Activated T-cell treated with anti-CD3 and anti-CD28 coated beads, Interleukin-2, amount 50 U/mL, for 72 hours (primary cell): ENCODE measurements around the gene MGAT5. TPM values are rescaled to one million over a fixed set of nuclear protein-coding genes. Genes with fewer than 3 reads are reported as not detected.

Experiments used
- ATAC-seq, 2 donors: fragments of 150-1000 bp; cut with Tn5 transposase; replicated peaks in 1 of 2; 2 replicates each; pipeline ENCODE4 v1.10.0; 2021; ENCODE audit warnings: moderate library complexity in 2 of 2, mild to moderate bottlenecking in 1 of 2
- DNase-seq, 2 donors: peaks; one replicate each; pipeline ENCODE4 v3.0.0; 2021 to 2022; ENCODE audit warnings: mixed read lengths in 1 of 2
- H3K27ac Mint-ChIP-seq: one replicate; pipeline ENCODE4 v1.8.0; 2022; ENCODE audit warnings: mild to moderate bottlenecking, moderate library complexity, mixed read lengths
- H3K27me3 Mint-ChIP-seq: one replicate; pipeline ENCODE4 v1.8.0; 2022; ENCODE audit warnings: low read depth, mixed read lengths
- H3K36me3 Mint-ChIP-seq, 2 donors: one replicate each; pipeline ENCODE4 v1.8.0; 2022; ENCODE audit warnings: mixed read lengths in 2 of 2, mild to moderate bottlenecking in 1 of 2; ENCODE audit not compliant: insufficient read depth in 2 of 2
- H3K4me1 Mint-ChIP-seq: one replicate; pipeline ENCODE4 v1.8.0; 2022; ENCODE audit warnings: low read depth, mixed read lengths
- H3K4me3 Mint-ChIP-seq, 2 donors: one replicate each; pipeline ENCODE4 v1.8.0; 2022; ENCODE audit warnings: mild to moderate bottlenecking in 2 of 2, mixed read lengths in 2 of 2, moderate library complexity in 2 of 2
- H3K9me3 Mint-ChIP-seq, 2 donors: one replicate each; pipeline ENCODE4 v1.8.0; 2022; ENCODE audit warnings: mixed read lengths in 2 of 2
- total RNA-seq, 2 donors: library from RNA; stranded (reverse); gene quantifications; one replicate each; pipeline ENCODE4 v1.2.3, GENCODE V29; 2022

MGAT5 gene
- total RNA-seq, 2 donors from 2014 or later, result 10.9 to 16.2 TPM

GRCh38 chr2:134385195-134385594 is 131.3 kb downstream of the MGAT5 start:
- DNase-seq, result no peak
- H3K4me3 Mint-ChIP-seq, result no peak overlapping the region
- no peaks in the 10 kb centered on the region for H3K9me3 Mint-ChIP-seq
- ATAC-seq, result no peak
- H3K27me3 Mint-ChIP-seq, result no peaks in the 10 kb centered on the region
- peaks cover 0 to 3% of the 10 kb centered on the region in 2 donors for H3K36me3 Mint-ChIP-seq
- no peaks in the 10 kb centered on the region for H3K4me1 Mint-ChIP-seq
- H3K27ac Mint-ChIP-seq, result no peak overlapping the region

GRCh38 chr2:134386310-134386709 is 132.4 kb downstream of the MGAT5 start:
- DNase-seq, result no peak
- H3K9me3 Mint-ChIP-seq, result no peaks in the 10 kb centered on the region
- H3K27me3 Mint-ChIP-seq, result no peaks in the 10 kb centered on the region
- H3K36me3 Mint-ChIP-seq, result peaks cover 0 to 7% of the 10 kb centered on the region in 2 donors
- ATAC-seq, result no peak
- no peak overlapping the region for H3K27ac Mint-ChIP-seq
- no peak overlapping the region for H3K4me3 Mint-ChIP-seq
- peaks cover 7% of the 10 kb centered on the region for H3K4me1 Mint-ChIP-seq

- Mint-ChIP-seq H3K27me3 (no peaks in the 10 kb centered on the region), H3K4me3 (no peak overlapping the region)
Observed at GRCh38 chr2:134389381-134389780, 135.5 kb downstream of the MGAT5 start.

GRCh38 chr2:134391751-134392160 is 137.9 kb downstream of the MGAT5 start:
- ATAC-seq, result peak; percentile 64 to 73
- Mint-ChIP-seq H3K36me3 (peaks cover 0 to 3% of the 10 kb centered on the region in 2 donors), H3K9me3 (no peaks in the 10 kb centered on the region), H3K4me3 (no peak overlapping the region), H3K4me1 (peaks cover 18% of the 10 kb centered on the region), H3K27ac (no peak overlapping the region), H3K27me3 (no peaks in the 10 kb centered on the region)
- DNase-seq, result no peak

More at GRCh38 chr2:134389381-134389780, 135.5 kb downstream of the MGAT5 start:
- ATAC-seq (no peak), DNase-seq (no peak)
- Mint-ChIP-seq H3K9me3 (no peaks in the 10 kb centered on the region), H3K27ac (no peak overlapping the region), H3K4me1 (peaks cover 18% of the 10 kb centered on the region), H3K36me3 (peaks cover 0 to 5% of the 10 kb centered on the region in 2 donors)

GRCh38 chr2:134392442-134393074 is 138.7 kb downstream of the MGAT5 start:
- DNase-seq (no peak), ATAC-seq (no peak)
- Mint-ChIP-seq H3K4me1 (peaks cover 18% of the 10 kb centered on the region), H3K27me3 (no peaks in the 10 kb centered on the region), H3K36me3 (peaks cover 0 to 3% of the 10 kb centered on the region in 2 donors), H3K4me3 (no peak overlapping the region), H3K27ac (no peak overlapping the region), H3K9me3 (no peaks in the 10 kb centered on the region)

GRCh38 chr2:134393075-134393461 is 139.2 kb downstream of the MGAT5 start:
- no peak overlapping the region for H3K27ac Mint-ChIP-seq
- no peak for DNase-seq
- no peaks in the 10 kb centered on the region for H3K9me3 Mint-ChIP-seq
- no peak for ATAC-seq
- no peak overlapping the region for H3K4me3 Mint-ChIP-seq
- peaks cover 0 to 3% of the 10 kb centered on the region in 2 donors for H3K36me3 Mint-ChIP-seq
- H3K27me3 Mint-ChIP-seq, result no peaks in the 10 kb centered on the region
- peaks cover 18% of the 10 kb centered on the region for H3K4me1 Mint-ChIP-seq

GRCh38 chr2:134395779-134396178 is 141.9 kb downstream of the MGAT5 start:
- H3K4me3 Mint-ChIP-seq, result no peak overlapping the region
- H3K36me3 Mint-ChIP-seq, result peaks cover 0 to 2% of the 10 kb centered on the region in 2 donors
- ATAC-seq (no peak), DNase-seq (no peak)
- H3K27ac Mint-ChIP-seq, result no peak overlapping the region
- no peaks in the 10 kb centered on the region for H3K9me3 Mint-ChIP-seq
- no peaks in the 10 kb centered on the region for H3K27me3 Mint-ChIP-seq
- peaks cover 17% of the 10 kb centered on the region for H3K4me1 Mint-ChIP-seq

GRCh38 chr2:134396493-134396892 is 142.6 kb downstream of the MGAT5 start:
- Mint-ChIP-seq H3K4me3 (no peak overlapping the region), H3K9me3 (no peaks in the 10 kb centered on the region), H3K4me1 (peaks cover 9% of the 10 kb centered on the region), H3K27ac (no peak overlapping the region), H3K36me3 (no peaks in the 10 kb centered on the region), H3K27me3 (no peaks in the 10 kb centered on the region)
- ATAC-seq (no peak), DNase-seq (no peak)

- no peaks in the 10 kb centered on the region for H3K27me3 Mint-ChIP-seq
- H3K4me3 Mint-ChIP-seq, result no peak overlapping the region
- no peak for DNase-seq
- no peak for ATAC-seq
- no peaks in the 10 kb centered on the region for H3K9me3 Mint-ChIP-seq
- H3K36me3 Mint-ChIP-seq, result no peaks in the 10 kb centered on the region
- H3K27ac Mint-ChIP-seq, result no peak overlapping the region
- H3K4me1 Mint-ChIP-seq, result peaks cover 1% of the 10 kb centered on the region
Observed at GRCh38 chr2:134397146-134397896, 143.4 kb downstream of the MGAT5 start.

- no peaks in the 10 kb centered on the region for H3K36me3 Mint-ChIP-seq
- H3K4me1 Mint-ChIP-seq, result no peaks in the 10 kb centered on the region
- H3K27ac Mint-ChIP-seq, result no peak overlapping the region
Observed at GRCh38 chr2:134398300-134398699, 144.4 kb downstream of the MGAT5 start.

GRCh38 chr2:134399096-134399495 is 145.2 kb downstream of the MGAT5 start:
- ATAC-seq (no peak), DNase-seq (no peak)
- Mint-ChIP-seq H3K27me3 (no peaks in the 10 kb centered on the region), H3K36me3 (no peaks in the 10 kb centered on the region), H3K4me1 (no peaks in the 10 kb centered on the region), H3K9me3 (no peaks in the 10 kb centered on the region), H3K4me3 (no peak overlapping the region), H3K27ac (no peak overlapping the region)

More at GRCh38 chr2:134398300-134398699, 144.4 kb downstream of the MGAT5 start:
- no peaks in the 10 kb centered on the region for H3K9me3 Mint-ChIP-seq
- no peak overlapping the region for H3K4me3 Mint-ChIP-seq
- DNase-seq (no peak), ATAC-seq (no peak)
- no peaks in the 10 kb centered on the region for H3K27me3 Mint-ChIP-seq

GRCh38 chr2:134401081-134401497 is 147.2 kb downstream of the MGAT5 start:
- Mint-ChIP-seq H3K36me3 (no peaks in the 10 kb centered on the region), H3K9me3 (no peaks in the 10 kb centered on the region), H3K27ac (no peak overlapping the region), H3K27me3 (no peaks in the 10 kb centered on the region), H3K4me1 (peaks cover 1% of the 10 kb centered on the region), H3K4me3 (no peak overlapping the region)
- ATAC-seq, result no peak
- DNase-seq, result no peak

- no peak overlapping the region for H3K27ac Mint-ChIP-seq
Observed at GRCh38 chr2:134401789-134402188, 147.9 kb downstream of the MGAT5 start.

More at GRCh38 chr2:134401789-134402188, 147.9 kb downstream of the MGAT5 start:
- DNase-seq (no peak), ATAC-seq (no peak)
- Mint-ChIP-seq H3K4me3 (no peak overlapping the region), H3K4me1 (peaks cover 5% of the 10 kb centered on the region), H3K9me3 (no peaks in the 10 kb centered on the region), H3K27me3 (no peaks in the 10 kb centered on the region), H3K36me3 (no peaks in the 10 kb centered on the region)
